HG03558 (cell line): ENCODE measurements around the gene ZNF579.

Source experiments
- ATAC-seq: cut with Tn5 transposase; IDR thresholded peaks from one replicate; pipeline ENCODE4 v1.9.1; 2021; ENCODE audit warnings: moderate number of reproducible peaks; ENCODE audit not compliant: unreplicated experiment; ENCODE audit errors: extremely low read depth

The ZNF579 gene, protein sequence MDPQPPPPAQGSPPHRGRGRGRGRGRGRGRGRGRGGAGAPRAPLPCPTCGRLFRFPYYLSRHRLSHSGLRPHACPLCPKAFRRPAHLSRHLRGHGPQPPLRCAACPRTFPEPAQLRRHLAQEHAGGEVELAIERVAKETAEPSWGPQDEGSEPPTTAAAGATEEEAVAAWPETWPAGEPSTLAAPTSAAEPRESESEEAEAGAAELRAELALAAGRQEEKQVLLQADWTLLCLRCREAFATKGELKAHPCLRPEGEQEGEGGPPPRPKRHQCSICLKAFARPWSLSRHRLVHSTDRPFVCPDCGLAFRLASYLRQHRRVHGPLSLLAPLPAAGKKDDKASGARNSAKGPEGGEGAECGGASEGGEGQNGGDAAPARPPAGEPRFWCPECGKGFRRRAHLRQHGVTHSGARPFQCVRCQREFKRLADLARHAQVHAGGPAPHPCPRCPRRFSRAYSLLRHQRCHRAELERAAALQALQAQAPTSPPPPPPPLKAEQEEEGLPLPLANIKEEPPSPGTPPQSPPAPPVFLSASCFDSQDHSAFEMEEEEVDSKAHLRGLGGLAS

DNA sequence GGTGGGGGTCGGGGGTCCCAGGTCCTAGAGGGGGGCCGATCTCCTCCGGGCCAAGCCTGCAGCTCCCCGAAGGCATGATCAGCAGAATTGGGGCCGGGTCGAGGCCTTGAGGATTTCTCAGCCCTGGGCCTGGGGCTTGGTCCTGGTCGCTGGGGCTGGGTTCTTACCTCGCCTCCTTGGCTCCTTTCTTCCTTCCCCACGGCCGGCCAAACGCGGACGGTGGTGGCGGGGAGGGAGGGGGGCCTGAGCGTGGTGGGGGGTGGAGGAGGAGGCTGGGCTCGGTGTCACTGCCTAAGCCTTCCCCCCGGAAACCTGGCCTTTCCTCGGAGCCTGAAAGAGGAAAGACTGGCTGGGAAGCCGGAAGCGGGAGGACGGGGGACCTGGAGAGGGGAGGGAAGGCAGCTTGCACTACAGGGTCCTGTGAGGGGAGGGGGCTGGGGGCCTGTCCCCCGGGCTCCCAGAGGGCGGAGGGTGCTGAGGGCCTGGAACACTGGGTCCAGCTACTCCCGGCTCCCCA, at the start of gene ZNF579:
Gene ZNF579 (minus strand): TSS at position 221 of the 517 bp plus-strand sequence. CDS start 1,209 bp downstream, outside the sequence.
- ATAC-seq, result no peak

DNA sequence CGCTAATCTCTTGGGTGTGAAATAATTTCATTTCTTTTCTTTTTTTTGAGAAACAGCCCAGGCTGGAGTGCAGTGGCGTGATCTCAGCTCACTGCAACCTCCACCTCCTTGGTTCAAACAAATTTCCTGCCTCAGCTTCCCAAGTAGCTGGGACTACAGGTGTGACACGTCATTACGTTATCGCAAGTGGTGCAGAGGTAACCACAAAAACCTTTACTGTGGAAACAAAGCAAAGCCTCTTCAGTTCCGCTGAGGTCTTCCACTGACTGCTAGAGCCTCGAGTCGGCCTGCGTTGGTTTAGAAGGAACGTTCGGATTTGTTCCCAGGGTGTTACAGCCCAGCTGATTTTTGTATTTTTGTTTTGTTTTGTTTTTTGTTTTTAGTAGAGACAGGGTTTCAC, 45.7 kb upstream of the ZNF579 start:
- no peak for ATAC-seq

DNA sequence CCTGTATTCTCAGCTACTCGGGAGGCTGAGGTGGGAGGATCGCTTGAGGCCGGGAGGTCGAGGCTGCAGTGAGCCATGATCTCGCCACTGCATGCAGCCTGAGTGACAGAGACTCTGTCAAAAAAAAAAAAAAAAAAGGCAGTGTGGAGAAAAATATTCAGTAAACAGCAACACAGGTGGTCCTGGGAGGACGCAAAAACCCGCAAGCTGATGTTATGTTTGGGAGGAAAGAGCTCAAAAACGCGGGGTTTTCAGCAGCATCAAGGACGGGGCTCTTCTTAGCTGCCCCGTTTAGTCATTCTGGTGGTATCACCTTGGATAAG, 44.3 kb upstream of the ZNF579 start:
- no peak for ATAC-seq

DNA sequence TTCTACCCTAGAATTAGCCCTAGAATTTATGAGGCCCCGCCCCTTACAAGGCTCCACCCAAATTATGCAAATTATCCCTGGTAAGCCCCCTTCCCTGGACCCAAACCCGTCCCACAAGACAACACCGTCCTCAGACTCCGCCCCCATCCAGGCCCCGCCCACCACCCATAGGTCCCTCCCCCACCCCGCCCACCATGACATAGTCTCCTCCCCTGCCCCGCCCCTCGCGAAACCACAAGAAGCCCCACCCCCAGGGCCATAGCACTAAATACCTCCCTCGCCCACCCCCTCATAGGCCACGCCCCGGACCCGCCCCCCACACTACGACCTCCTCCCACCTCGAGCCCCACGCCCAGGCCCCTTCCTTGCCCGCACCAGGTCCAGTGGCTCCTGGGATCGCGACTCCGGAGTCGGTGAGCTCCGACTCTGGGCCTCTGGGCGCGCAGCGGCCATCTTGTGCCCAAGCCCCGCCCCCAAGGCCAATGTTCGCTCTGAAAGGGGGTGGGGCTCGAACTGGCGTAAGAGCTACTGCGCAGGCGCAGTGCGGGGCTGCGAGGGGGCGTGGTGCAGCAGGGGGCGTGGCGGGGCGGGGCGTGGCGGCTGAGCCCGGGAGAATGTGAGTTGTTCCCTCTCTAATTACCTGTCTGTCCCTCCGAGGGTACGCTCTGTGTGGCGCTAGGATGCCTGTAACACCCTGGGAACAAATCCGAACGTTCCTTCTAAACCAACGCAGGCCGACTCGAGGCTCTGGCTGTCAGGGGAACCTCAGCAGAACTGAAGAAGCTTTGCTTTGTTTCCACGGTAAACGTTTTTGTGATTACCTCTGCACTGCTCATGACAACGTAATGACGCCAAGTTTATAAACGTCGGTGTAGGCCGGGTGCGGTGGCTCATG, 43.7 kb upstream of the ZNF579 start, which contains the start of gene ZNF784:
Gene ZNF784 (minus strand): TSS at position 458 of the 895 bp plus-strand sequence. CDS start 5 bp downstream, at position 453.
- no peak for ATAC-seq

DNA sequence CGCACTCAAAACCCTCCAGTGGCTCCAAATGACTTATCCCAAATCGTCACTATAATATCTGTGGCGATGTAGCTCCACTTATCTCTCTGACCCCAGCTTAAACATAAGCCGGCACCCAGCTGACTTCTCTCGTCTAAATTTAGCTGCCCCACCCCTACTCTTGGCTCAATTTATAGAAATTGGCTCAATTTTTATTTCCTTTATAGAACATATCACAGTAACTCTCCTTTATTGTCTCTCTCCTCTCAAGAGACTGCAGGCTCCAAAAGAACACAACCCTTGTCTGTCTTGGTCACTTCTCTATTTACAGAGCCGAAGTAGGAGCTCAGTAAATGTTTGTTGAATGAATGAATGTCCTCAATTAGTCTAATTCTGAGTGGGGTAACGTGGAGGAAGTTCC, 42.9 kb upstream of the ZNF579 start:
- ATAC-seq, result no peak

DNA sequence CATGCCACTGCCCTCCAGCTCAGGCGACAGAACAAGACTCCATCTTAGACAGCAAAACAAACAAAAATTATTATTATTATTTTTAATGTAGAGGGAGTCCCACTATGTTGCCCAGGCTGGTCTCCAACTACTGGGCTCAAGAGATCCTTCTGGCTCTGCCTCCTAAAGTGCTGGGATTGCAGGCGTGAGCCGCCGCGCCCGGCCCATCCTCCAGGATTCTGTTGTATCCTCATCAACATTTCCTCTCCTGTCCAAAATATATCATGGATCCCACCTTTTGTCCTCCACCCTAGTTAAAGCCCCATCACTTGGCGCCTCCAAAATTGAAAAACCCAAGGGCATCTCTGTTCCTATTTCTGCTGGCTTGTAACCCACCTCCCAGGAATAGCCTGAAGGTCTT, 42.5 kb upstream of the ZNF579 start:
- ATAC-seq, result no peak

DNA sequence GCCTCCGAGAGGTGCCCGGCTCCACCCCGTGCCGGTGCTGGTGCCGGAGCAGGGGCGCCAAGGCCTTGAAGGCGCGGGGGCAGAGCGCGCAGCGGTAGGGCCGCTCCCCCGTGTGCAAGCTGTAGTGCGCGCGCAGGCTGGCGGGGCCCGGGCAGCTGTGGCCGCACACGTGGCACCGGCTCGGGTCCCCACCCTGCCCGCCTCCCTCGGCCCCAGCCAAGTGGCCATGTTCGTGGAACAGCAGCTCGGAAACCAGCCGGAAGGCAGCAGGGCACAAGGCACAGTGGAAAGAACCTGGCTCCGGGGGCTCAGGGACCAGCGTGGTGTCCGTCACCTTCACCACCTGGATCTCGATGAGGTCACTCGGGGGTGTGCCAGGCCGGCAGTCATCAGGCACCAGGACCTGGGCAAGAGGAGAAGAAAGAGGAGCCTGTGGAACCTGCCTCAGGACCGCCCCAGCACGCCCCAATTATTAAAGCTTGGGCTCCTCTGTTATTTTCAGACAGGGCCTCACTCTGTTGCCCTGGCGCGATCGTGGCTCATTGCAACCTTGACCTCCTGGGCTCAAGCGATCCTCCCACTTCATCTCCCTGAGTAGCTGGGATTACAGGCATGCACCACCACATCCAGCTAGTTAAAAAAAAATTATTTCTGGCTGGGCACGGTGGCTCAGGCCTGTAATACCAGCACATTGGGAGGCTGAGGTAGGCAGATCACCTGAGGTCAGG, 41.8 kb upstream of the ZNF579 start:
- ATAC-seq, result no peak

DNA sequence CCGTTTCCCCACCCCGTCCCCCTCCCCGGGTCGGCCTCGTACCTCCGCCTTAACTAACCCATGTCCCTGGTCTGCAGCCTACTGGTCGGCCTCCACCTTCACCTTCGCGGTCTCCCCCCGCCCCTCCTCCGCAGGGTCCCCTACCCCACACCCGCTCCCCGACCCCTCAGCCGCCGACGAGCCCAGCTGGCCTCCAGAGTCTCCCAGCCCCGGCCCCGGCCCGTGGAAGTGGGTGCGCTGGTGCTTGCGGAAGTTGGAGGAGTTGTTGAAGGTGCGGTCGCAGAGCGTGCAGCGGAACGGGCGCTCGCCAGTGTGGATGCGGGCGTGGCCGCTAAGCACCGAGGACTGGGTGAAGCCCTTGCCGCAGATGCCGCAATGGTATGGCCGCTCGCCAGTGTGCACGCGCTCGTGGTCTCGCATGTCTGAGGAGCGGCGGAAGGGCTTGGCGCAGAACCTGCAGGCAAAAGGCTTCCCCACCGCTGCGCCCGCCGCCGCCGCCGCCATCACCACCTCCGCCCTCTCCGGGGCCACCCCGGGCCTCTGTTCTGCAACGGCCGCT, 41.1 kb upstream of the ZNF579 start:
- ATAC-seq, result no peak

DNA sequence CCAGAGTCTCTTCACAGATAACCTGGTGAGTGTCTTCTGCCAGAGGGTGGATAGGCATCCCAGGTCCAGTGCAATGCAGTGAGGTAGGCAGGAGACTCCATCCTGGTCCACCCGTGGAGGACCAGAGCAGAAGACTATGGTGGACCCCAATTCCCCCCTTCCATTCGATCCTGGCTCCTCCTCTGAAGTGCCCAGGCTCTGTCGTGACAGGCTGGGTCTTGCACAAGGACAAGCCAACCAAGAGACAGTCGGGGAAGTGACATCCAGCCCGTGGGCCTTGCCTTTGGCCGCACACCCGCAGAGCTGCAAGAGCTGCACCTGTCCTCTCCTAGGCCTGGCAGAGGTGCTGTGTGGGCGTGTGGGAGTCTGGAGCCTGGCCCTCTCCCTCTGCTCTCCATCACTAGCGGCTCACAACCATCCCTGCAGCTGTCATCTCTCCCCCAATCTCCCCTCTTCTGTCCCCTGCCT, 40.6 kb upstream of the ZNF579 start:
- ATAC-seq, result no peak

DNA sequence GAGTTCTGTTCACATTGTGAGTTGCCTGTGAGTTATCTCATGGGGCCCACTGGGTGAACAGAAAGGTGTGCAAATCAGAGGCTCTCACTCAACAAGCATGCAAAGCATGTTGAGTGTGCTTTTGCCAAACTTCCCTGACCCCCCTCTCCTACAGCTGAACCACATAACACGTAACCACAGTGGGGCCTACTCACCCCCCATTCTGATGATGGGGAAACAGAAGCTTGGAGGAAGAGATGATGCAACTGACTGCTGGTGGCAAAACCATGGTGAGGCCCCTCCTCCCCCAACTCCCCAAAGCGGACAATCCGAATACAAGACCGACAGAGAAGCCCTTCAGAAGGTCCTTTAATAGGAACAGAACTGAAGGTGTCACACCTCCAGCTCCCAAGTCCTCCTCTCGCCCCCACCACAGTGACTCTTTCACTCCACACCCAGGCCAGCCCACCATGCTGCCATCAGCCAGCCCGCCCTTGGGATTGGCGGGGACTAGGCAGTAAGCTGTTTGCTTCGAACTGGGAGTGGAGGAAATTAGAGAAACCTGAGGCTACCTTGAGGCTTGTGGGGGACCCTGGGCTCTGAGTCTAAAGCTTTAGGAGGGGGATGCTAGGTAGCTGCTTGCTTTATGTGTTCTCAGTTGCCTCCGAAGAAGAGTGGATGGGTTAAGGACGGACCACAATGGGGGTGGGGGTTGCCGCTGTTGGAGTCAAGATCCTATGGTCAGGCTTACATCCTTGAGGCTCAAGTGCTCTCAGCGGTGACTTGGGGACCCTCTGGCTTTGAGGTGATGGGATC, 40.0 kb upstream of the ZNF579 start:
- no peak for ATAC-seq

DNA sequence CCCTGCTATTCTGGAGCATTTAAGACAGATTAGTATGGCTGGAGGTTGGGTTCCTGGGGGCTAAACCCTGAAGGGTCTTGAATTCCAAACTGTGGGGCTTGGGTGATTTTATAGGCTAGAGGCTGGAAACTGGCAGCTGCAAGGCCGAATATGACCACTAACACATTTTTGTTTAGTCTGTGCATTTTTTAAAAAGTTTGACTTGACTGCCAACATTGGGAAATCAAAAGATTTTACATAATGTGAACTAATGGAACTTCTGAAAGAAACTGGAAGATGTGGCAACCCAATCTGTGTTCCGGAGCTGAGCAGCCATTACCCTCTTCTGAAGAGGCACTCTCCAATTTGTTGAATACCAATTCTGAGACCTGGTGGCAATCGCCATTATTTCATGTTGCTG, 38.6 kb upstream of the ZNF579 start:
- ATAC-seq, result no peak

DNA sequence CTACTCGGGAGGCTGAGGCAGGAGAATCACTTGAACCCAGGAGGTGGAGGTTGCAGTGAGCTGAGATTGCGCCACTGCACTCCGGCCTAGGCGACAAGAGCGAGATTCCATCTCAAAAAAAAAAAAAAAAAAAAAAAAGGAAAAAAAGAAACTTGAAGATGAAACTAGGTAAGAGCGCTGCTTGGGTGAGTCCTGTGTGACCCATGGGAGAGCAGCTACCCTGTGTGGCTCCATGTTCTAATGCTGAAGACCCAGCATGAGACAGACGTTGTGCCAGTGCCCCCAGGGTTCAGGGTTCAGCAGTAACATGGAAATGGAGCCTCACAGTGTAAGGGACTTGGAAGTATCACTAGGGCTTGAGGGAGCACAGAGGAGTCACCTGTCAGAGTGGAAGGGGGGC, 37.8 kb upstream of the ZNF579 start:
- ATAC-seq, result no peak

DNA sequence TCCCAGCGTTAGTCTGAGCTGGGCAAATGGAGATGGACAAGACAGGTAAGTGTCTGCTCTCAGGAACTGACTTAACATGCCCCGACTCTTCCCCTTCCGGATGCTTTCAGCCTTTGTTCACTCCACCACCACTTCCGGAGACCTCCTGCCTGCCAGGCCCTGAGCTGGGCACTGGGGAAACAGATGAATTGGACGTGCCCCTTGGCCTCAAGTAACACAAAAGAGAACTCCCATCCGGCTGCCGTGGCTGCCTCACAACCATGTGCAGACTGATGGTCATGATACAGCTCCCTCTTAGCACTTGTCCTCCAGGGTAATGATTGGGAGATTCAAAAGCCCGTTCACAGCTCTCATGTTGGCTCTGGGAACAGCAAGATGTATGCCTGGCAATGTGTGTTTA, 36.8 kb upstream of the ZNF579 start:
- no peak for ATAC-seq

DNA sequence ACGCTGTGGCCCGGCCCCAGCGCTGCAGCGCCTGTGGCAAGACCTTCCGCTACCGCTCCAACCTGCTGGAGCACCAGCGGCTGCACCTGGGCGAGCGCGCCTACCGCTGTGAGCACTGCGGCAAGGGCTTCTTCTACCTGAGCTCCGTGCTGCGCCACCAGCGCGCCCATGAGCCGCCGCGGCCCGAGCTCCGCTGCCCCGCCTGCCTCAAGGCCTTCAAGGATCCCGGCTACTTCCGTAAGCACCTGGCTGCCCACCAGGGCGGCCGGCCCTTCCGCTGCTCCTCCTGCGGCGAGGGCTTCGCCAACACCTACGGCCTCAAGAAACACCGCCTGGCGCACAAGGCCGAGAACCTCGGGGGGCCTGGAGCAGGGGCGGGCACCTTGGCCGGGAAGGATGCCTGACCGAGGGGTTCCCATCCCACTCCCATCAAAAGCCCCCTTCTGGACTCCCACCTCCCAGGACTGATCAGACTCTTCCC, 35.8 kb upstream of the ZNF579 start:
- no peak for ATAC-seq

DNA sequence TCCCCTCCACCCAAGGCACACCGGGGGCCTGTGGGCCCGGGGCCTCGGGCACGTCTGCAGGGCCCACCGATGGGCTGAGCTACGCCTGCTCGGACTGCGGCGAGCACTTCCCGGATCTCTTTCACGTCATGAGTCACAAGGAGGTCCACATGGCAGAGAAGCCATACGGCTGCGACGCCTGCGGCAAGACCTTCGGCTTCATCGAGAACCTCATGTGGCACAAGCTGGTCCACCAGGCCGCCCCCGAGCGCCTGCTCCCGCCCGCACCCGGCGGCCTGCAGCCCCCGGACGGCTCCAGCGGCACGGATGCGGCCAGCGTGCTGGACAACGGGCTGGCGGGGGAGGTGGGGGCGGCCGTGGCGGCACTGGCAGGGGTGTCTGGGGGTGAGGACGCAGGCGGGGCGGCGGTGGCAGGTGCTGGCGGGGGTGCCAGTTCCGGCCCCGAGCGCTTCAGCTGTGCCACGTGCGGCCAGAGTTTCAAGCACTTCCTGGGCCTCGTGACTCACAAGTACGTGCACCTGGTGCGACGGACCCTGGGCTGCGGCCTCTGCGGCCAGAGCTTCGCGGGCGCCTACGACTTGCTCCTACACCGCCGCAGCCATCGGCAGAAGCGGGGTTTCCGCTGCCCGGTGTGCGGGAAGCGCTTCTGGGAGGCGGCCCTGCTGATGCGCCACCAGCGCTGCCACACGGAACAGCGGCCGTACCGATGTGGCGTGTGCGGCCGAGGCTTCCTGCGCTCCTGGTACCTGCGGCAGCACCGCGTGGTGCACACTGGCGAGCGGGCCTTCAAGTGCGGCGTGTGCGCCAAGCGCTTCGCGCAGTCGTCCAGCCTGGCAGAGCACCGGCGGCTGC, 35.1 kb upstream of the ZNF579 start:
- ATAC-seq, result no peak

DNA sequence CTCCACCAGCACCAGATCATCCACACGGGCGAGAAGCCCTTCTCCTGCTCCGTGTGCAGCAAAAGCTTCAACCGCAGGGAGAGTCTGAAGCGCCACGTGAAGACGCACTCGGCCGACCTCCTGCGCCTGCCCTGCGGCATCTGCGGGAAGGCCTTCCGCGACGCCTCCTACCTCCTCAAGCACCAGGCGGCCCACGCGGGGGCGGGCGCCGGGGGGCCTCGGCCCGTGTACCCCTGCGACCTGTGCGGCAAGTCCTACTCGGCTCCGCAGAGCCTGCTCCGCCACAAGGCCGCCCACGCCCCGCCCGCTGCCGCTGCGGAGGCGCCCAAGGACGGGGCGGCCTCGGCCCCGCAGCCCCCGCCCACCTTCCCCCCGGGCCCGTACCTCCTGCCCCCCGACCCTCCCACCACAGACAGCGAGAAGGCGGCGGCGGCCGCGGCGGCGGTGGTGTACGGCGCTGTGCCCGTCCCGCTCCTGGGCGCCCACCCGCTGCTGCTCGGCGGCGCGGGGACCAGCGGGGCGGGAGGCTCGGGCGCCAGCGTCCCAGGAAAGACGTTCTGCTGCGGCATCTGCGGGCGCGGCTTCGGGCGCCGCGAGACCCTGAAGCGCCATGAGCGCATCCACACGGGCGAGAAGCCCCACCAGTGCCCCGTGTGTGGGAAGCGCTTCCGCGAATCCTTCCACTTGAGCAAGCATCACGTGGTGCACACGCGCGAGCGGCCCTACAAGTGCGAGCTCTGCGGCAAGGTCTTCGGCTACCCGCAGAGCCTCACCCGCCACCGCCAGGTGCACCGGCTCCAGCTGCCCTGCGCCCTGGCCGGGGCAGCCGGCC, 34.3 kb upstream of the ZNF579 start:
- ATAC-seq, result no peak
